ENCODE data around the gene OR12D2.
A peak's percentile ranks its signal among the peaks of the same experiment; 100 is the strongest.

DNA sequence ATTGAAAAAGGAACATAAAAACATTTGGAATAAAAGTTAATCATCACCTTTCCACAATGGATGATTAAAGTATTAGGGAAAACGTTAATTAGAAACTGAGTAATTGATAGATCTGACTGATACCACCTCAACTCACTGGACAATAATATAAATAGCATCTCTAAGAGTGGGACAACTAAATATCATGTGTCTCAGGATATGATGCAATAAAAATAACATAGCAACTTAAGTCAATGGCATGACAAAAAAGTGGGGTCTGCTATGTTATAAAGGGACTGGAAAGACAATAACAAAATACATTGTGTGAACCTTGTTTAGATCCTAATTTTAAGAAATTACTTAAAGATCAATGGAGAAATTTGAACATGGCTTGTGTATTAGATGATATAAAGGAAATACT, 29.6 kb downstream of the OR12D2 start:
- no peak for TF ChIP-seq POLR2A (IDR thresholded peaks at IDR 0.05; ENCODE audit: low read depth, low read length)
- no peak for TF ChIP-seq MAZ (IDR thresholded peaks at IDR 0.05; ENCODE audit: borderline replicate concordance, low read depth, low read length)
- TF ChIP-seq, protein P1, sequence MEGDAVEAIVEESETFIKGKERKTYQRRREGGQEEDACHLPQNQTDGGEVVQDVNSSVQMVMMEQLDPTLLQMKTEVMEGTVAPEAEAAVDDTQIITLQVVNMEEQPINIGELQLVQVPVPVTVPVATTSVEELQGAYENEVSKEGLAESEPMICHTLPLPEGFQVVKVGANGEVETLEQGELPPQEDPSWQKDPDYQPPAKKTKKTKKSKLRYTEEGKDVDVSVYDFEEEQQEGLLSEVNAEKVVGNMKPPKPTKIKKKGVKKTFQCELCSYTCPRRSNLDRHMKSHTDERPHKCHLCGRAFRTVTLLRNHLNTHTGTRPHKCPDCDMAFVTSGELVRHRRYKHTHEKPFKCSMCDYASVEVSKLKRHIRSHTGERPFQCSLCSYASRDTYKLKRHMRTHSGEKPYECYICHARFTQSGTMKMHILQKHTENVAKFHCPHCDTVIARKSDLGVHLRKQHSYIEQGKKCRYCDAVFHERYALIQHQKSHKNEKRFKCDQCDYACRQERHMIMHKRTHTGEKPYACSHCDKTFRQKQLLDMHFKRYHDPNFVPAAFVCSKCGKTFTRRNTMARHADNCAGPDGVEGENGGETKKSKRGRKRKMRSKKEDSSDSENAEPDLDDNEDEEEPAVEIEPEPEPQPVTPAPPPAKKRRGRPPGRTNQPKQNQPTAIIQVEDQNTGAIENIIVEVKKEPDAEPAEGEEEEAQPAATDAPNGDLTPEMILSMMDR (conservative IDR thresholded peaks at IDR 0.05; ENCODE audit: low read depth, low read length), result no peak
- TF ChIP-seq RAD21 (IDR thresholded peaks at IDR 0.05; ENCODE audit: low read length), result no peak
- no peak for TF ChIP-seq MXI1 (IDR thresholded peaks at IDR 0.05; ENCODE audit: borderline replicate concordance, low read depth, low read length)
- no peak for TF ChIP-seq SMC3 (IDR thresholded peaks at IDR 0.05; ENCODE audit: low read depth, low read length)
- TF ChIP-seq CEBPB (IDR thresholded peaks at IDR 0.05; ENCODE audit: low read depth, low read length), result peak; percentile 57; the same call in 1 of the 2 replicates
- no peak for TF ChIP-seq FOS (IDR thresholded peaks at IDR 0.05; ENCODE audit: low read depth, low read length)
- TF ChIP-seq RCOR1 (IDR thresholded peaks at IDR 0.05; ENCODE audit: insufficient replicate concordance, low read length), result no peak

All from IMR-90 (cell line).